HG02981 (cell line): ENCODE data around the gene ASCC1.

Source experiments
- ATAC-seq: cut with Tn5 transposase; IDR thresholded peaks from one replicate; pipeline ENCODE4 v1.9.1; 2021; ENCODE audit warnings: mild to moderate bottlenecking, moderate library complexity; ENCODE audit not compliant: unreplicated experiment

ASCC1 gene

DNA sequence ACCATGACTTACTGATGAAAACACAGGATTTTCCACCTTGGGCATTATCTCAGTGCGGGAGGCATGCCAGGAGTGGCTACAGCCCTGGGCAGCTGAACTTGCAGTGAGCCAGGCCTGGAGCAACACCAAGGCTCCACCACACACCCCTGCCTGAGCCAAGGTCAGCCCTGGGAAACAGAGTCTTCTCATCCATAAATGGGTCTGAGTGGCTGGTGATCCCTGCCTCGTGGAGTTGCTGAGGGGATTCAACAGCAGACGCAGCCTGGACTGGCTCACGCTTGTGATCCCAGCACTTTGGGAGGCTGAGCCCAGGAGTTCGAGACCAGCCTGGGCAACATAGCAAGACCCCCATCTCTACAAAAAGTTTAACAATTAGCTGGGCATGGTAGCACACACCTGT lies 160.0 kb downstream of the ASCC1 start:
- no peak for ATAC-seq

DNA sequence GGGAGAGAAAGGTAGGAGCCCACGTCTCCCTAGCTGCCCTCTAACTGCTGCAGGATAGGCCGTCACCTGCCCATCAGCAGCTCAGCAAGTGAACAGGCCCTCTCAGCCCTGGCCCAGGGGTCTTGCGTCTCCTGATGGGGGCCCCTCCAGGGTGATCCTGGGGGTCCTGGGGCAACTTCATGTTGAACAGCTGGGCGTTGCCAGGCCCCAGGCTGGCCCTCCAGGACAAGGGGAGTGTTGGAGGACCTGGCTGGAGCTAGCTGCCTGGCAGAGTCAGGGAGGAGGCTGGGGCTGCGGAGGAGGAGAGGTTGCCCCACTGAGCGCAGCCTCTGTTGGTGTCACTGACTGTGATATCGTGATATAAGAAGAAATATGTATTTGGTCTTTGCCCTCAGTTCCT lies 162.4 kb downstream of the ASCC1 start:
- ATAC-seq = no peak

DNA sequence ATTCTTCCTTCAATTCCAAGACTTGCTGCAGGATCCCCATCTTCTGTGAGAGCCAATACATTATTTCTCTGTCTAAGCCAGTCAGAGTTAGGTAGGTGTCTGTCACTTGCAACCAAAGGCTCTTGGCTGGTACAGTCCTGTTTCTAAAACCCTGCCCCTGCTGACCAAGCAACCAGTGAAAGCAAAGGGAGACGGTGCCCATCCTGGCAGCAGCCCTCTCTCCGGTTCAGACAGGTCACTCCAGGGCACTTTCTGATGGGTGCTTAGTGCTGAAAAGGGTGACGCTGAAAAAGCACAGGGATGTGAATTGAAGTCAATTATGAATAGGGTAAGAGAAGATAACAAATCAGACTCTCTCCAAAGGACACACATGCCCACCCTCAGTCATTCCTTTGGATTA lies 165.2 kb downstream of the ASCC1 start:
- ATAC-seq = no peak

DNA sequence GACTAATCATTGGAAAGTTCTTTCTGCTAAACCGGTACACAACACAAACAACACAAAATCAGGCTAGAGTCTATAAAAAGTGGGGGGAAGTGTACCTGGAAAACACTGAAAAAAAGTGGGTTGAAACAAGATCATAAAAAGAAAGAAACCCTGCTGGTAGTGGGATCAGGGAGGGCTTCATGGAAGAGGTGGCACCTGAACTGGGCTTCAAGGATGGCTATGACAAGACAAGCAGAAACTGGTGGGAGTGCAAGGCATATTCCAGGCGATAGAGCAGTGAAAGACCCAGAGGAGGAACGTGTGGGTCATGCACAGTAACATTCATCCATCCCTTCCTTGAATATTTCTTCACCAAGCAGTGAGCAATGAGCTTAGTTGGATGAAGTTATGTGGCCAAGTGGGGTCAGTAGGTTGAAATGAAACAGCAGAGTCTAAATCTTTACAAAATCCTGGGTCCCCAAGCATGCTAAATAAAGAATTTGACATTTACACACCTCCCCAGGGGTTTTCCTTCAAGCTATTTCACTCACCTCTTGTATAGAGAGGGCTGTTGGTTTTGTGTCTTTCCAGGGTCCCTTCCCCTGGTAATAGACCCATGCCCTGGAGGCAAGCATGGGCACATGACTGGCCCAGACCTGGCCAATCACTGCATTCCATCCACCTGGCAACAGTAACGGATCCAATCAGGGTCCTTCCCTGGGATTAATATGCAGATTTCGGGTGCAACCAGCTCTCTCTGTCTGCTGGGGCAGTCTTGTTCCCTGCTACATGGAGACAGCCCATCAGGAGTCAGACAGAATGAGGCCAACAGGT lies 165.9 kb downstream of the ASCC1 start:
- ATAC-seq = no peak

DNA sequence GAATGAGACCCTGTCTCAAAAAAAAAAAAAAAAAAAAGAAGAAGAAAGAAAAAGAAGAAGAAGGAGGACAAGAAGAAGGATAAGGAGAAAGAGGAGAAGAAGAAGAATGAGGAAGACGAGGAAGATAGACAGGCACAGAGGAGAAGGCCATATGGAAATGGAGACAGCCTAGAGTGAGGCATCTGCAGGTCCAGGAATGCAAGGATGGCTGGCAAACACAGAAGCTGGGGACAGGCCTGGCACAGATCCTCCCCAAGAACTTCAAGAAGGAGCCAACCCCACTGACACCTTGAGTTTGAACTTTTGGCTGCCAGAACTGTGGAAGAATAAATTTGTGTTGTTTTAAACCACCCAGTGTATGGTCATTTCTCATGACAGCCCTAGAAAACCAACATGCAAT lies 166.6 kb downstream of the ASCC1 start:
- no peak for ATAC-seq

DNA sequence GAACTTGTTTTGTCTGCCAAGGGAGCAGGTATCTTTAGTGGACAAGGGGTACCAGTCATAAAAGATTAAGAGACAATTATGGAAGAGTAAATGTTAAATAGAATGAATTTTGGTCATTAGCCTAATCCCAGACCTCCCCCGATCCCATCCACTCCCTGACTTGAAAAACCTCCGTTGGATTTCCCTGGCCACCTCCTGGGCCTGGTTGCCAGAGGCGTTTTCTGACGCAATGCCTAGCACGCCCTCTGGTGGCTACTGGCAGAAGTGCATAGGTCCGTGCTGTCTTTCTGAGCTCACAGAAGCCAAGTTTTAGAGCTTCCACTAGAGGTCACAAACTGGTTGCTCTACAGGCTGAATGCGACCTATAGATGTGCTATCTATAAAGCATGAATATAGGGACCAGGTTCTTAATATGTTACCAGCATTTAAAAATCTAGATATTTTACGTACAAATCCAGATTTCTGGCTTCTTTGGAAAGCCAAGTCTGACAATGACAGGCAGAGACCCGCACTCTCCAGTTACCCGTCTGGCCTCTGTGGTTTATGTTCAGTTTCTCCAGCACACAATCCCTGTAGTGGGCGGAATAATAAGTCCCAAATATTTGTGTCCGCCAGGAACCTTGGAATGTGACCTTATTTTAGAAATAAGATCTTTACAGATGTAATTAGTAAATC lies 167.5 kb downstream of the ASCC1 start:
- ATAC-seq = no peak
